Heart left ventricle (tissue), 13 donors: ENCODE results near the gene AK4.

Experiments used
- POLR2A ChIP-seq, 2 donors: fragments of 450-650 bp; IDR thresholded peaks; one replicate each; pipeline ENCODE4 v1.6.1; 2017; ENCODE audit warnings: antibody characterized with exemption in 2 of 2, mild to moderate bottlenecking in 2 of 2, moderate library complexity in 2 of 2
- TF ChIP-seq, protein P1 (sequence below), 12 donors: fragments of 200-600 bp; sonication (generic) in 4 of 12; IDR thresholded peaks; one replicate each; pipeline versions ENCODE4 v1.5.0 to v1.8.0; 2018 to 2022; ENCODE audit warnings: antibody characterized with exemption in 12 of 12, mild to moderate bottlenecking in 5 of 12
- donor health status: ischemic (EF 13 %, LVEDD 7.1; RV severe dilation, severe dysfunction).
- donor health status: DM: no; HTN: yes; CAD: no.
- donor health status: DM: no; HTN: no; CAD: no.
- donor health status: ischemic (EF 25% LVEDD 6.9; RV normal size, moderate dysfunction).
- donor health status: ischemic (EF 25% LVEDD 5.7; RV mildly dilated, moderate dysfunction).
- donor health status: ischemic (EF 35%, LVEDD 5.7; RV mildly dilated, moderate dysfunction).
- donor health status: nonischemic (EF 11% LVEDD 7.7; RV severe dilation, severe dysfunction).
- donor health status: DM: yes; HTN: yes; CAD: no.
- donor health status: PGD.
- donor health status: ischemic (EF 29% LVEDD 5.4; RV normal size, mild dysfunction).
- donor health status: nonischemic (EF 23%, LVEDD 6.1; RV moderate dilation, normal function).

DNA sequence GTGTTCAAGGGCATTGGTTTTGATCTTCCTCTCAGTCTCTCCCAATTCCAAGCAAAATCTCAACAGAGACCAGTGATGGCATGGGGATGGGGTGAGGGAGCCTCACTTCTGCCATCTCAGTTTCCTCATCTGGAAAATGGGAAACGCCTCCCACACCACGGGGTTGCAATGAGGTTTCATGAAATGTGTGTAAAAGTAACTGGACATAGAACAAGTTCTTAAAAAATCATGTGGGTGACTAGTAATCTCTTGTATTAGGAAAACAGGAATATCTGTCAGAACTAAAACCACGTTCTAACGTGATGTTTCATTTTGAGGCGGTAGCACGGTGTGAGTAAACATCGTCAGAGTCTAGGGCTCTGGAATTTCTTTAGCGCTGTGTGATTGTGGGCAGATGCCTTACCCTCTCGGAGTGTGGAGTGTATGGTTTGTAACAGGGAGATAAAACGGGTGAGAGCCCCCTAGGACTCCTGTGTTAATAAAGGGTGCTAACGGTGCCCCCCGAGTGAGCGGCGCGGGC, 105.9 kb downstream of the AK4 start:
- TF ChIP-seq, protein P1, sequence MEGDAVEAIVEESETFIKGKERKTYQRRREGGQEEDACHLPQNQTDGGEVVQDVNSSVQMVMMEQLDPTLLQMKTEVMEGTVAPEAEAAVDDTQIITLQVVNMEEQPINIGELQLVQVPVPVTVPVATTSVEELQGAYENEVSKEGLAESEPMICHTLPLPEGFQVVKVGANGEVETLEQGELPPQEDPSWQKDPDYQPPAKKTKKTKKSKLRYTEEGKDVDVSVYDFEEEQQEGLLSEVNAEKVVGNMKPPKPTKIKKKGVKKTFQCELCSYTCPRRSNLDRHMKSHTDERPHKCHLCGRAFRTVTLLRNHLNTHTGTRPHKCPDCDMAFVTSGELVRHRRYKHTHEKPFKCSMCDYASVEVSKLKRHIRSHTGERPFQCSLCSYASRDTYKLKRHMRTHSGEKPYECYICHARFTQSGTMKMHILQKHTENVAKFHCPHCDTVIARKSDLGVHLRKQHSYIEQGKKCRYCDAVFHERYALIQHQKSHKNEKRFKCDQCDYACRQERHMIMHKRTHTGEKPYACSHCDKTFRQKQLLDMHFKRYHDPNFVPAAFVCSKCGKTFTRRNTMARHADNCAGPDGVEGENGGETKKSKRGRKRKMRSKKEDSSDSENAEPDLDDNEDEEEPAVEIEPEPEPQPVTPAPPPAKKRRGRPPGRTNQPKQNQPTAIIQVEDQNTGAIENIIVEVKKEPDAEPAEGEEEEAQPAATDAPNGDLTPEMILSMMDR (IDR thresholded peaks at IDR 0.05): no peak
- TF ChIP-seq POLR2A (IDR thresholded peaks at IDR 0.05): no peak
